H1 (cell line): ENCODE results near the gene OBP2B. TPM values are rescaled to one million over a fixed set of nuclear protein-coding genes. Genes with fewer than 3 reads are reported as not detected.

Experiments
- CTCF ChIA-PET: fragments of 300-600 bp; sonication (Branson Sonifier 250); formaldehyde crosslinking; loops from one replicate; lab custom pipeline; 2021; ENCODE audit not compliant: partially characterized antibody; lab: Charles Lee
- POLR2A ChIA-PET: fragments of 300-600 bp; sonication (Branson Sonifier 250); formaldehyde crosslinking; loops from one replicate; lab custom pipeline; 2021; ENCODE audit warnings: inconsistent platforms; ENCODE audit not compliant: partially characterized antibody; lab: Charles Lee
- DNase-seq, 2 experiments: peaks; one replicate each; pipeline versions ENCODE4 v3.0.0 to v3.0.0-alpha.2; 2010 to 2022; ENCODE audit warnings: low spot score in 2 of 2, low read depth in 1 of 2, mixed read lengths in 1 of 2
- FAIRE-seq: peaks from 2 replicates; lab custom pipeline; 2011; peaks lifted over from hg19 to GRCh38; lab: Jason Lieb, UNC
- H2AFZ ChIP-seq: 2 replicates; pipeline ENCODE4 v1.8.1; 2012; ENCODE audit warnings: low read length, inconsistent platforms
- H2AK5ac ChIP-seq: 2 replicates; pipeline ENCODE4 v1.6.1; 2013; ENCODE audit warnings: low read depth, low read length
- H2BK120ac ChIP-seq: replicated peaks from 2 replicates; pipeline ENCODE3; 2013; ENCODE audit warnings: low read depth, low read length, inconsistent platforms
- H2BK12ac ChIP-seq: 2 replicates; pipeline ENCODE4 v1.6.1; 2013; ENCODE audit warnings: low read depth, low read length
- H2BK15ac ChIP-seq: 2 replicates; pipeline ENCODE4 v1.6.1; 2013; ENCODE audit warnings: low read length
- H2BK20ac ChIP-seq: 2 replicates; pipeline ENCODE4 v1.6.1; 2013; ENCODE audit warnings: low read length
- H2BK5ac ChIP-seq: 2 replicates; pipeline ENCODE4 v1.6.1; 2013; ENCODE audit warnings: low read depth, low read length
- H3K14ac ChIP-seq: 2 replicates; pipeline ENCODE4 v1.6.1; 2013; ENCODE audit warnings: inconsistent platforms; ENCODE audit not compliant: insufficient read length
- H3K18ac ChIP-seq: 2 replicates; pipeline ENCODE4 v1.6.1; 2013; ENCODE audit warnings: low read length; ENCODE audit errors: extremely low read depth
- H3K23ac ChIP-seq: 2 replicates; pipeline ENCODE4 v1.6.1; 2013; ENCODE audit warnings: inconsistent platforms; ENCODE audit not compliant: insufficient read length
- H3K23me2 ChIP-seq: 2 replicates; pipeline ENCODE4 v1.6.1; 2013; ENCODE audit warnings: low read depth, low read length
- H3K27ac ChIP-seq: 2 replicates; pipeline ENCODE4 v1.6.1; 2011; ENCODE audit warnings: low read depth, low read length, inconsistent platforms
- H3K27me3 ChIP-seq, 4 experiments: replicated peaks in 1 of 4; 1 replicate in 1 of 4; 2 replicates in 3 of 4; pipeline versions ENCODE4 v1.6.1 to v1.8.1; 2011 to 2013; ENCODE audit warnings: low read length in 3 of 4, mild to moderate bottlenecking in 3 of 4, inconsistent platforms in 2 of 4, mixed read lengths in 2 of 4, moderate library complexity in 1 of 4; ENCODE audit not compliant: control insufficient read depth in 3 of 4, insufficient read depth in 3 of 4; ENCODE audit errors: extremely low read depth in 1 of 4
- H3K36me3 ChIP-seq, 4 experiments: 2 replicates each; pipeline versions ENCODE4 v1.6.1 to v1.8.1; 2011 to 2013; ENCODE audit warnings: mild to moderate bottlenecking in 4 of 4, low read length in 3 of 4, moderate library complexity in 2 of 4, control low read depth in 1 of 4, inconsistent platforms in 1 of 4; ENCODE audit not compliant: insufficient read depth in 4 of 4, control insufficient read depth in 2 of 4
- H3K4ac ChIP-seq: replicated peaks from 2 replicates; pipeline ENCODE3; 2013; ENCODE audit warnings: low read length, low read depth, mixed read lengths, inconsistent platforms; ENCODE audit not compliant: insufficient read length
- H3K4me1 ChIP-seq, 4 experiments: replicated peaks in 1 of 4; 1 replicate in 1 of 4; 2 replicates in 3 of 4; pipeline versions ENCODE4 v1.6.1 to v1.8.1; 2011 to 2013; ENCODE audit warnings: low read length in 3 of 4, inconsistent platforms in 2 of 4, mixed read lengths in 1 of 4; ENCODE audit not compliant: insufficient read depth in 4 of 4, control insufficient read depth in 3 of 4
- H3K4me2 ChIP-seq, 2 experiments: 2 replicates each; pipeline versions ENCODE4 v1.6.1 to v1.8.1; 2011 to 2013; ENCODE audit warnings: low read depth in 2 of 2, low read length in 2 of 2, control low read depth in 1 of 2, inconsistent platforms in 1 of 2, mild to moderate bottlenecking in 1 of 2; ENCODE audit not compliant: insufficient read depth in 1 of 2
- H3K4me3 ChIP-seq, 4 experiments: fragments of 200-600, 300-600 bp in 1 of 4; sonication (generic), shearing (Covaris generic), sonication (Bioruptor Twin) in 1 of 4; 2 replicates each; pipeline versions ENCODE4 v1.5.1 to v1.8.1; 2011 to 2016; ENCODE audit warnings: low read length in 4 of 4, low read depth in 3 of 4, control low read depth in 2 of 4, inconsistent platforms in 2 of 4, mild to moderate bottlenecking in 2 of 4, mixed read lengths in 1 of 4, moderate library complexity in 1 of 4; ENCODE audit not compliant: insufficient read depth in 2 of 4; ENCODE audit errors: extremely low read depth in 1 of 4
- H3K56ac ChIP-seq: replicated peaks from 2 replicates; pipeline ENCODE3; 2013; ENCODE audit warnings: low read depth, mild to moderate bottlenecking, mixed read lengths, low read length, inconsistent platforms; ENCODE audit not compliant: insufficient read length
- H3K79me1 ChIP-seq: 2 replicates; pipeline ENCODE4 v1.6.1; 2013; ENCODE audit warnings: low read depth, low read length, control low read depth
- H3K79me2 ChIP-seq, 2 experiments: 2 replicates each; pipeline versions ENCODE4 v1.6.1 to v1.8.1; 2012 to 2013; ENCODE audit warnings: low read length in 2 of 2, mild to moderate bottlenecking in 2 of 2, inconsistent platforms in 1 of 2; ENCODE audit not compliant: insufficient read depth in 2 of 2, control insufficient read depth in 1 of 2
- H3K9ac ChIP-seq, 4 experiments: replicated peaks in 1 of 4; 1 replicate in 1 of 4; 2 replicates in 3 of 4; pipeline versions ENCODE4 v1.6.1 to v1.8.1; 2011 to 2013; ENCODE audit warnings: low read depth in 3 of 4, low read length in 3 of 4, control low read depth in 2 of 4, mild to moderate bottlenecking in 2 of 4, moderate library complexity in 2 of 4, inconsistent platforms in 1 of 4; ENCODE audit errors: extremely low read depth in 1 of 4
- H3K9me3 ChIP-seq, 2 experiments: 2 replicates each; pipeline versions ENCODE4 v1.6.1 to v1.8.1; 2012 to 2013; ENCODE audit warnings: mild to moderate bottlenecking in 2 of 2, moderate library complexity in 2 of 2, control low read depth in 1 of 2, inconsistent platforms in 1 of 2, low read depth in 1 of 2, low read length in 1 of 2, mixed read lengths in 1 of 2; ENCODE audit not compliant: insufficient read depth in 2 of 2
- H4K20me1 ChIP-seq, 2 experiments: replicated peaks in 1 of 2; 2 replicates each; pipeline versions ENCODE3 to v1.8.1; 2011 to 2013; ENCODE audit warnings: inconsistent platforms in 2 of 2, low read length in 2 of 2, mild to moderate bottlenecking in 1 of 2; ENCODE audit not compliant: insufficient read depth in 2 of 2, control insufficient read depth in 1 of 2
- H4K5ac ChIP-seq: 2 replicates; pipeline ENCODE4 v1.6.1; 2013; ENCODE audit warnings: low read length, low read depth, mixed read lengths, inconsistent platforms; ENCODE audit not compliant: insufficient read length
- H4K8ac ChIP-seq: 2 replicates; pipeline ENCODE4 v1.8.0; 2013; ENCODE audit warnings: mild to moderate bottlenecking, moderate library complexity, low read length, inconsistent platforms; ENCODE audit not compliant: insufficient read depth; ENCODE audit errors: extremely low read depth
- H4K91ac ChIP-seq: replicated peaks from 2 replicates; pipeline ENCODE3; 2013; ENCODE audit warnings: low read length, mixed read lengths, inconsistent platforms; ENCODE audit not compliant: insufficient read length
- BCL11A ChIP-seq, 2 experiments: IDR thresholded peaks; one replicate each; pipeline ENCODE4 v1.6.1; 2011; ENCODE audit warnings: low read depth in 2 of 2, low read length in 2 of 2, mild to moderate bottlenecking in 2 of 2
- CTCF ChIP-seq, 3 experiments: IDR thresholded peaks; 1 replicate in 2 of 3; 2 replicates in 1 of 3; pipeline versions ENCODE4 v1.5.1 to v1.6.1; 2011; ENCODE audit warnings: low read length in 3 of 3, mild to moderate bottlenecking in 3 of 3, inconsistent platforms in 2 of 3, low read depth in 1 of 3, moderate library complexity in 1 of 3; ENCODE audit not compliant: insufficient read depth in 1 of 3; ENCODE audit errors: control extremely low read depth in 1 of 3
- MAFK ChIP-seq: IDR thresholded peaks from 2 replicates; pipeline ENCODE4 v1.6.1; 2012; ENCODE audit warnings: low read depth, mild to moderate bottlenecking, improper control_type of control experiment, low read length
- POU5F1 ChIP-seq: IDR thresholded peaks from 2 replicates; pipeline ENCODE4 v1.6.1; 2011; ENCODE audit warnings: low read depth, mild to moderate bottlenecking, low read length, moderate library complexity
- TAF1 ChIP-seq: IDR thresholded peaks from 2 replicates; pipeline ENCODE4 v1.6.1; 2011; ENCODE audit warnings: mild to moderate bottlenecking, low read depth, low read length
- YY1 ChIP-seq: IDR thresholded peaks from 2 replicates; pipeline ENCODE4 v1.6.1; 2011; ENCODE audit warnings: low read depth, mild to moderate bottlenecking, low read length
- WGBS, 2 experiments: shearing (Covaris generic) in 1 of 2; methylation state at CpG; one replicate each; pipeline versions ENCODE4 v1.1.6 to v1.1.7; 2013 to 2015; ENCODE audit warnings: low lambda C conversion rate in 2 of 2, mixed read lengths in 2 of 2, inconsistent platforms in 1 of 2, low coverage in 1 of 2, missing lambda C conversion rate in 1 of 2; ENCODE audit not compliant: insufficient replicate concordance in 2 of 2, insufficient coverage in 1 of 2, insufficient read length in 1 of 2; ENCODE audit errors: extremely low coverage in 1 of 2, missing lambda C conversion rate in 1 of 2; 5-methylcytosine and 5-hydroxymethylcytosine counted together
- polyA plus RNA-seq, 7 experiments: library from polyadenylated mRNA; depleted of rRNA in 3 of 7; stranded (reverse) in 5 of 7; unstranded in 2 of 7; fragments of >200 nt in 5 of 7; fragments of 200-250 nt in 2 of 7; gene quantifications; 1 replicate in 5 of 7; 2 replicates in 1 of 7; 4 replicates in 1 of 7; pipeline versions ENCODE4 v1.2.1 to v1.2.3, GENCODE V29; 2011 to 2013; ENCODE audit warnings: missing spikeins in 2 of 7, mixed read lengths in 2 of 7
- total RNA-seq: library from RNA; stranded (reverse); fragmentation: NEBNext Ultra II Directional; extraction: Animal tissue kit (Norgen Biotek cat#: 25700); gene quantifications from 2 replicates; pipeline ENCODE4 v1.2.1, GENCODE V29; 2021

The OBP2B gene
- total and polyA plus RNA-seq, 2 of the 8 experiments (the other 6 are each of a cell fraction or from before 2014, with no cell fraction given): not detected

- Histone ChIP-seq H4K8ac (no peak overlapping the region), H3K23me2 (no peaks in the 10 kb centered on the region), H3K4me1 (no peaks in the 10 kb centered on the region), H2AK5ac (no peak overlapping the region), H3K79me2 (no peaks in the 10 kb centered on the region), H3K14ac (no peak overlapping the region), H3K56ac (no peak overlapping the region), H3K4me3 (no peak overlapping the region), H3K23ac (no peak overlapping the region), H2BK120ac (no peak overlapping the region), H3K27ac (no peak overlapping the region), H3K9me3 (no peaks in the 10 kb centered on the region), H3K4ac (no peak overlapping the region), H4K91ac (no peak overlapping the region), H2AFZ (no peak overlapping the region), H2BK15ac (no peak overlapping the region), H2BK20ac (no peak overlapping the region), H3K27me3 (peaks cover 0 to 8% (median 4%) of the 10 kb centered on the region in 4 experiments; a peak in 4 of 7 replicates), H2BK12ac (no peak overlapping the region), H4K5ac (no peak overlapping the region), H3K36me3 (no peaks in the 10 kb centered on the region), H2BK5ac (no peak overlapping the region), H3K4me2 (no peak overlapping the region), H3K9ac (no peak overlapping the region), H3K18ac (no peak overlapping the region; the same call in 1 of the 2 replicates), H4K20me1 (no peaks in the 10 kb centered on the region), H3K79me1 (no peaks in the 10 kb centered on the region)
- ChIA-PET POLR2A (interaction anchor here (0.8 to 1.5 kb wide), 2 partner anchors 149 to 150 kb away, joined by 3 to 5 read pairs; no protein-coding TSS in a partner anchor), CTCF (interaction anchor here (0.5 to 1.8 kb wide), 12 partner anchors 12 to 304 kb away, joined by 3 to 7 read pairs (median 4); no protein-coding TSS in a partner anchor)
- 94% methylated on average over 5 of the region's 5 CpGs; no CpG with 5 or more reads in 1 of the 2 experiments for WGBS, 2 experiments
- DNase-seq (no peak), FAIRE-seq (no peak)
- TF ChIP-seq POU5F1 (no peak), BCL11A (IDR thresholded peaks at IDR 0.05; ENCODE audit: low read depth in 2 of 2, low read length in 2 of 2) (no peak), TAF1 (no peak), MAFK (no peak), CTCF (IDR thresholded peaks at IDR 0.05; ENCODE audit: control extremely low read depth in 1 of 3, insufficient read depth in 1 of 3, low read depth in 1 of 3, low read length in 3 of 3) (no peak), YY1 (no peak)
Measured at GRCh38 chr9:133182151-133182550, 26.9 kb downstream of the OBP2B start.
